Tibial nerve (tissue), 4 donors: ENCODE data around the gene LRIT3. TPM values are rescaled to one million over a fixed set of nuclear protein-coding genes. Genes with fewer than 3 reads are reported as not detected.

Experiments used
- DNase-seq, 2 donors: peaks; one replicate each; pipeline ENCODE4 v3.0.0-alpha.2; 2019; ENCODE audit warnings: low spot score in 2 of 2
- H3K27ac ChIP-seq, 4 donors: fragments of 200-600 bp; sonication (generic) in 3 of 4; one replicate each; pipeline ENCODE4 v1.5.1; 2017 to 2019; ENCODE audit warnings: mild to moderate bottlenecking in 1 of 4
- H3K27me3 ChIP-seq, 2 donors: fragments of 200-600 bp; sonication (generic) in 1 of 2; one replicate each; pipeline versions ENCODE4 v1.5.1 to v1.6.0; 2017 to 2019
- H3K36me3 ChIP-seq, 3 donors: fragments of 200-600 bp; sonication (generic); one replicate each; pipeline ENCODE4 v1.5.1; 2018 to 2019
- H3K4me1 ChIP-seq, 4 donors: fragments of 200-600 bp; sonication (generic) in 3 of 4; one replicate each; pipeline ENCODE4 v1.5.1; 2017 to 2019
- H3K4me3 ChIP-seq, 4 donors: fragments of 200-600 bp; sonication (generic) in 3 of 4; one replicate each; pipeline ENCODE4 v1.5.1; 2017 to 2019; ENCODE audit warnings: mild to moderate bottlenecking in 1 of 4, moderate library complexity in 1 of 4
- H3K9me3 ChIP-seq, 4 donors: fragments of 200-600 bp; sonication (generic) in 3 of 4; one replicate each; pipeline ENCODE4 v1.5.1; 2017 to 2019
- EP300 ChIP-seq, 2 donors: sonication (generic); formaldehyde crosslinking; IDR thresholded peaks; one replicate each; pipeline ENCODE4 v1.6.1; 2017; ENCODE audit warnings: antibody characterized with exemption in 2 of 2, mild to moderate bottlenecking in 1 of 2
- POLR2A ChIP-seq, 2 donors: fragments of 450-650 bp; IDR thresholded peaks; one replicate each; pipeline ENCODE4 v1.6.1; 2017; ENCODE audit warnings: antibody characterized with exemption in 2 of 2, mild to moderate bottlenecking in 2 of 2, moderate library complexity in 2 of 2
- WGBS, 2 donors: methylation state at CpG; one replicate each; pipeline ENCODE4 v1.1.5; 2018; 5-methylcytosine and 5-hydroxymethylcytosine counted together
- total RNA-seq, 4 donors: library from RNA; depleted of rRNA; stranded (reverse); fragments of >200 nt; gene quantifications; one replicate each; pipeline ENCODE4 v1.1.0, GENCODE V29; 2016
- TF ChIP-seq, protein P1 (sequence below), 5 experiments: fragments of 200-600 bp in 3 of 5; fragments of 450-650 bp in 2 of 5; sonication (generic) in 3 of 5; IDR thresholded peaks; one replicate each; pipeline ENCODE4 v1.5.1; 2016 to 2019; ENCODE audit warnings: antibody characterized with exemption in 5 of 5, mild to moderate bottlenecking in 3 of 5, moderate library complexity in 2 of 5

The LRIT3 gene
- total RNA-seq, 4 donors from 2014 or later: 0.21 to 0.60 (median 0.51) TPM

DNA sequence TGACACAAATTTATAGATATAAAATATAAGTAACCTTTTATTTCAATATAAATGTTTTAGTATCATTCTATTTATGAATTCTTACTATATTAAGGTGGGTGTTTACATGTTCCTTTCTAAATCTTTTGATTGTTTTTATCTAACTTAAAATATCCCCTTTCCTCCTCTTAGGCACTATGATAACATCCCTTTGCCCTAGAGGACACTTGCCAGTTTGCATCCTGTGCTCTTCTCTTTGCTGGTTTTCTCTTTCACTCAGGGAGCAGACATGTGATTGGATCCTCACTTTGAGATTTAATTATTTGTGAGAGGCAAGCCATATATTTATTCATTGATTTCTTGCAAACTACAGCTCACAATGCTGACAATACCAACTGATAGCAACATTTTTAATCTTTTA is 16.2 kb downstream of the LRIT3 start:
- no peaks in the 10 kb centered on the region for H3K27me3 ChIP-seq
- TF ChIP-seq EP300 (IDR thresholded peaks at IDR 0.05) (no peak), POLR2A (IDR thresholded peaks at IDR 0.05) (no peak)
- TF ChIP-seq, protein P1, sequence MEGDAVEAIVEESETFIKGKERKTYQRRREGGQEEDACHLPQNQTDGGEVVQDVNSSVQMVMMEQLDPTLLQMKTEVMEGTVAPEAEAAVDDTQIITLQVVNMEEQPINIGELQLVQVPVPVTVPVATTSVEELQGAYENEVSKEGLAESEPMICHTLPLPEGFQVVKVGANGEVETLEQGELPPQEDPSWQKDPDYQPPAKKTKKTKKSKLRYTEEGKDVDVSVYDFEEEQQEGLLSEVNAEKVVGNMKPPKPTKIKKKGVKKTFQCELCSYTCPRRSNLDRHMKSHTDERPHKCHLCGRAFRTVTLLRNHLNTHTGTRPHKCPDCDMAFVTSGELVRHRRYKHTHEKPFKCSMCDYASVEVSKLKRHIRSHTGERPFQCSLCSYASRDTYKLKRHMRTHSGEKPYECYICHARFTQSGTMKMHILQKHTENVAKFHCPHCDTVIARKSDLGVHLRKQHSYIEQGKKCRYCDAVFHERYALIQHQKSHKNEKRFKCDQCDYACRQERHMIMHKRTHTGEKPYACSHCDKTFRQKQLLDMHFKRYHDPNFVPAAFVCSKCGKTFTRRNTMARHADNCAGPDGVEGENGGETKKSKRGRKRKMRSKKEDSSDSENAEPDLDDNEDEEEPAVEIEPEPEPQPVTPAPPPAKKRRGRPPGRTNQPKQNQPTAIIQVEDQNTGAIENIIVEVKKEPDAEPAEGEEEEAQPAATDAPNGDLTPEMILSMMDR (IDR thresholded peaks at IDR 0.05): no peak
- no peak overlapping the region for H3K4me3 ChIP-seq
- H3K9me3 ChIP-seq: peaks cover 0 to 20% (median 6%) of the 10 kb centered on the region in 4 donors
- peaks cover 0 to 12% (median 0%) of the 10 kb centered on the region in 3 donors for H3K36me3 ChIP-seq
- H3K27ac ChIP-seq: no peak overlapping the region
- no peaks in the 10 kb centered on the region for H3K4me1 ChIP-seq
- no peak for DNase-seq

DNA sequence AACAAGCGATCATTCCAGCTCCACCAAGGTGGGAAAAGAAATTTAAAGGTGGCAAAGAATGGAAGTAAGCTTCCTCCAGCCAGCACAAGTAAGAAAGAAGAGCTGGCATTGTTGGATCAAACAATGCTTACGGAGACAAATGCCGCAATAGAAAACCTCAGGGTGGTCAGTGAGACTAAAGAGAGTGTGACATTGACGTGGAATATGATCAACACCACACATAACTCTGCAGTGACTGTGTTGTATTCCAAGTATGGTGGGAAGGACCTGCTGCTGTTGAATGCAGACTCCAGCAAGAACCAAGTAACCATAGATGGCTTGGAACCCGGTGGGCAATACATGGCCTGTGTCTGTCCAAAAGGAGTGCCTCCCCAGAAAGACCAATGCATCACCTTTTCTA is 22.2 kb downstream of the LRIT3 start:
- TF ChIP-seq, protein P1 (IDR thresholded peaks at IDR 0.05): no peak
- TF ChIP-seq POLR2A (IDR thresholded peaks at IDR 0.05): no peak
- no peak for TF ChIP-seq EP300 (IDR thresholded peaks at IDR 0.05)

DNA sequence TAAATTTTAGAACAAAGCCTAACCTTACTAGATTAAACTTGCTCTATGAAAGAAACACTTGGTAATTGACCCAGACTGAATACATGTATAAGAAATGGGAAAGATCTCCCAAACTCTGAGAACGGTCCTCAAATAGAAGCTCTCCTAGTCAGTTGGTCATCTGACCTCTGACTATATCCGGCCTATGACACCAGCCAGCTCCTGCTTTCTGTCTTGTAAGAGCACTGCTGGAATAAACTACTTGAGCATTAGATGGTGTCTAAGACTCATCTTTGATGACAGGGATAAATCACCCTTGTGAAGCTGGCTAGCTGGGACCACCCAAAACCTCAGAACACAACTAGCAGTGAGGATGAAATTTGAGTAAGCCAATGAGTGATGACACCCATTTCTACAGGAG is 24.2 kb downstream of the LRIT3 start:
- WGBS, 2 donors: 81 to 93% methylated on average over 2 of the region's 2 CpGs
- TF ChIP-seq, protein P1 (IDR thresholded peaks at IDR 0.05): no peak
- no peak for TF ChIP-seq POLR2A (IDR thresholded peaks at IDR 0.05)
- H3K4me1 ChIP-seq: no peaks in the 10 kb centered on the region
- no peak for DNase-seq
- peaks cover 0 to 31% (median 0%) of the 10 kb centered on the region in 3 donors for H3K36me3 ChIP-seq
- H3K27me3 ChIP-seq: no peaks in the 10 kb centered on the region
- no peak overlapping the region for H3K27ac ChIP-seq
- H3K4me3 ChIP-seq: no peak overlapping the region
- peaks cover 0 to 16% (median 0%) of the 10 kb centered on the region in 4 donors for H3K9me3 ChIP-seq

More for the DNA sequence above, 22.2 kb downstream of the LRIT3 start:
- no peak for DNase-seq
- H3K4me1 ChIP-seq: no peaks in the 10 kb centered on the region
- H3K27me3 ChIP-seq: no peaks in the 10 kb centered on the region
- H3K36me3 ChIP-seq: peaks cover 0 to 31% (median 0%) of the 10 kb centered on the region in 3 donors
- H3K4me3 ChIP-seq: no peak overlapping the region
- WGBS, 2 donors: 95% methylated on average over 5 of the region's 5 CpGs
- peaks cover 0 to 16% (median 0%) of the 10 kb centered on the region in 4 donors for H3K9me3 ChIP-seq
- H3K27ac ChIP-seq: no peak overlapping the region

DNA sequence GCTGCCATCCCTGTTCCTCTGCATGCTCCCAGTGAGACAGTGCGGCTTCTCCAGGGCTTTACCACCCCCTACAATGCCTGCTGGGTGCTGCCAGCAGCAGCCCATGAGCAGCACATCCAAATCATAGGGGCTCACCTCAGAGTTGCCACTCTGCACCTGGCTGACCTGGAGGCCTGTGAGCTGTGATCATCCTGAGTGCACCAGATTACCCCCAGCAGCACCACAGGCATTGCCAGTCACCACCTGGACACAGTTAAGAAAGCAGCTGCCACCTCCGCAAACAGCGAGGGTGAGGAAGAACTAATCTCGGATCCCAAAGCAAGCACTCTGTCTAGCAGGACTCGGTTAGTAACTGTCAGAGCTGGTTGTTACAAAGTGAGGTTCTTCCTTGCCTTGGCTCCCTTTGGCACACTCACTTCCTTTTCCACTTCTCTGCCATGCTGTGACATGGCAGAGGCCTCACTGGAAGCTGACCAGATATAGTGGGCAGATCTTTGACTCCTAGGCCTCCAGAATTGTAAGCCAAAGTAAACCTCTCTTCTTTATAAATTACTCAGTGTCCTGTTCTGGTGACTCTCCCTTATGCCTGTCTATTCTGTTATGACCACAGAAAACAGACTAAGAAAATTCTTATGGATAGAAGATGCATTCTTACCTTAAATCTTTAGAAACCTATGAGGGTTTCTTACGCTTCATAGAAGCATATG is 25.2 kb downstream of the LRIT3 start:
- Histone ChIP-seq H3K4me3 (no peak overlapping the region), H3K9me3 (peaks cover 0 to 16% (median 0%) of the 10 kb centered on the region in 4 donors), H3K36me3 (peaks cover 0 to 26% (median 0%) of the 10 kb centered on the region in 3 donors), H3K4me1 (no peaks in the 10 kb centered on the region), H3K27ac (no peak overlapping the region), H3K27me3 (no peaks in the 10 kb centered on the region)
- 95 to 97% methylated on average over 6 of the region's 6 CpGs for WGBS, 2 donors
- DNase-seq: no peak
- TF ChIP-seq EP300 (IDR thresholded peaks at IDR 0.05): no peak
- TF ChIP-seq, protein P1 (IDR thresholded peaks at IDR 0.05): no peak

DNA sequence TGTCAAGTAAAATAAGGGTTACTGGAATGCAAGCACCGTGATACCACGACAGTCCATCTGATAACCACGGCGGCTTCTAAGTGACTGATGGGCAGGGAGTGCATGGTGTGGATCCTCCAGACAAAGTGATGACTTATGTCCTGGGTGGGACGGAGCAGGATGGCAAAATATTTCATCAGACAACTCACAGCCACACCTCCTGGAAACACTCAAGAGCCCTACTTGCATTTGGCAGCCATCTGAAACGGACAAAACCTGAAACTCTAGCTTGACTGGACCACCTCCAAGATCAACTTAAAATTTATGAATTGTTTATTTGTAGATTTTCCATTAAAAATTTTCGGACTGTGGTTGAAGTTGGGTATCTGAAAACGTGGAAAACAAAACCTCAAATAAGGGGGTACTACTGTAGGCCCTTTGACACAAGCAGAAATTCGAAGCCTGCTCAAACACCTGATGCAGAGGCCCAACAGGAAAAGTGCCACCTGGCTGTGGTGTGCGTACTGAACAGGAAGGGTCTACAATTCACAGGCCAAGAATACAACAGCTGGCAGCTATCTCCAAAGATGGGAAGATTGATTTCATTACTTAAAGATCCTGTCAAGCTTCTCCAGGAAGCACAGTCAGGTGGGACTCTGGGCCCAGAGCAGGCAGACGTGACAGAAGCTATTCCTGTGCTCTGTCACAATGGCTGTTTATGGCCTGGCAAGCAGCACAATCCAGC is 26.0 kb downstream of the LRIT3 start:
- Histone ChIP-seq H3K27me3 (no peaks in the 10 kb centered on the region), H3K36me3 (peaks cover 0 to 26% (median 0%) of the 10 kb centered on the region in 3 donors), H3K4me1 (no peaks in the 10 kb centered on the region), H3K4me3 (no peak overlapping the region), H3K9me3 (peaks cover 0 to 16% (median 0%) of the 10 kb centered on the region in 4 donors), H3K27ac (no peak overlapping the region)
- TF ChIP-seq EP300 (IDR thresholded peaks at IDR 0.05) (no peak), POLR2A (IDR thresholded peaks at IDR 0.05) (no peak)
- TF ChIP-seq, protein P1 (IDR thresholded peaks at IDR 0.05): no peak
- DNase-seq: no peak
- 73% methylated on average over 11 of the region's 11 CpGs for WGBS, 2 donors
